ENCODE results near the gene PLLP. TPM values are rescaled to one million over a fixed set of nuclear protein-coding genes. Genes with fewer than 3 reads are reported as not detected.

Gene PLLP
- total RNA-seq, 1 donor from 2014 or later, result 0.86 TPM

GRCh38 chr16:57266531-57267260, 17.8 kb downstream of the PLLP start:
- H3F3A ChIP-seq (ENCODE audit: low read depth), result peaks cover 5% of the 10 kb centered on the region
- H3K27me3 ChIP-seq, result no peaks in the 10 kb centered on the region
- peaks cover 30% of the 10 kb centered on the region for H3K4me1 ChIP-seq
- Mint-ChIP-seq H3K4me3 (no peak overlapping the region), H3K9me3 (no peaks in the 10 kb centered on the region), H3K4me1 (peaks cover 27% of the 10 kb centered on the region), H3K36me3 (no peaks in the 10 kb centered on the region), H3K27ac (no peak overlapping the region), H3K27me3 (ENCODE audit: insufficient read depth, low read depth) (peaks cover 3% of the 10 kb centered on the region)
- no peak overlapping the region for H3K4me2 ChIP-seq
- H3K27ac ChIP-seq, result no peak overlapping the region
- H3K4me3 ChIP-seq, result no peak overlapping the region
- no peak overlapping the region for H3K9ac ChIP-seq
- H2AFZ ChIP-seq (replicated peaks), result no peak overlapping the region
- no peak for DNase-seq (ENCODE audit: low spot score)
- H3K79me2 ChIP-seq (ENCODE audit: low read depth), result no peaks in the 10 kb centered on the region
- no peak for TF ChIP-seq CTCF (IDR thresholded peaks at IDR 0.05)
- no peak for TF ChIP-seq EZH2 (IDR thresholded peaks at IDR 0.05)
- TF ChIP-seq EZH2phosphoT487 (IDR thresholded peaks at IDR 0.05), result no peak
- no peaks in the 10 kb centered on the region for H3K36me3 ChIP-seq
- no peaks in the 10 kb centered on the region for H3K9me3 ChIP-seq (ENCODE audit: low read depth)
- H4K20me1 ChIP-seq (ENCODE audit: low read depth), result no peaks in the 10 kb centered on the region

GRCh38 chr16:57265850-57266530, 18.5 kb downstream of the PLLP start:
- Histone ChIP-seq H4K20me1 (ENCODE audit: low read depth) (no peaks in the 10 kb centered on the region), H3K4me1 (peaks cover 28% of the 10 kb centered on the region), H3K27ac (no peak overlapping the region), H3K4me2 (no peak overlapping the region), H2AFZ (replicated peaks) (peak overlapping the region; percentile 42), H3K79me2 (ENCODE audit: low read depth) (no peaks in the 10 kb centered on the region), H3K27me3 (no peaks in the 10 kb centered on the region), H3K9me3 (ENCODE audit: low read depth) (no peaks in the 10 kb centered on the region), H3F3A (ENCODE audit: low read depth) (peaks cover 8% of the 10 kb centered on the region), H3K36me3 (no peaks in the 10 kb centered on the region), H3K4me3 (no peak overlapping the region), H3K9ac (no peak overlapping the region)
- peak; percentile 34 for DNase-seq (ENCODE audit: low spot score)
- H3K27me3 Mint-ChIP-seq (ENCODE audit: insufficient read depth, low read depth), result peaks cover 3% of the 10 kb centered on the region
- H3K36me3 Mint-ChIP-seq, result no peaks in the 10 kb centered on the region
- no peak overlapping the region for H3K27ac Mint-ChIP-seq
- TF ChIP-seq EZH2phosphoT487 (IDR thresholded peaks at IDR 0.05) (no peak), EZH2 (IDR thresholded peaks at IDR 0.05) (no peak), CTCF (IDR thresholded peaks at IDR 0.05) (no peak)
- H3K4me1 Mint-ChIP-seq, result peaks cover 29% of the 10 kb centered on the region
- no peaks in the 10 kb centered on the region for H3K9me3 Mint-ChIP-seq
- H3K4me3 Mint-ChIP-seq, result no peak overlapping the region

- Mint-ChIP-seq H3K27ac (no peak overlapping the region), H3K36me3 (no peaks in the 10 kb centered on the region), H3K4me3 (no peak overlapping the region), H3K4me1 (peaks cover 34% of the 10 kb centered on the region), H3K27me3 (ENCODE audit: insufficient read depth, low read depth) (peaks cover 5% of the 10 kb centered on the region), H3K9me3 (no peaks in the 10 kb centered on the region)
- H3K79me2 ChIP-seq (ENCODE audit: low read depth), result no peaks in the 10 kb centered on the region
- no peak overlapping the region for H3K4me3 ChIP-seq
- H3K4me1 ChIP-seq, result peaks cover 26% of the 10 kb centered on the region
- no peaks in the 10 kb centered on the region for H4K20me1 ChIP-seq (ENCODE audit: low read depth)
- no peaks in the 10 kb centered on the region for H3K27me3 ChIP-seq
- no peak for DNase-seq (ENCODE audit: low spot score)
- H3K4me2 ChIP-seq, result no peak overlapping the region
- no peak overlapping the region for H3K27ac ChIP-seq
- no peaks in the 10 kb centered on the region for H3K9me3 ChIP-seq (ENCODE audit: low read depth)
- H2AFZ ChIP-seq (replicated peaks), result no peak overlapping the region
- no peak for TF ChIP-seq EZH2phosphoT487 (IDR thresholded peaks at IDR 0.05)
- TF ChIP-seq CTCF (IDR thresholded peaks at IDR 0.05), result no peak
- no peak for TF ChIP-seq EZH2 (IDR thresholded peaks at IDR 0.05)
- no peaks in the 10 kb centered on the region for H3K36me3 ChIP-seq
- H3F3A ChIP-seq (ENCODE audit: low read depth), result peaks cover 14% of the 10 kb centered on the region
- no peak overlapping the region for H3K9ac ChIP-seq
Observed at GRCh38 chr16:57264950-57265371, 19.5 kb downstream of the PLLP start.
